ENCODE measurements around the gene LDLRAD3. TPM values are rescaled to one million over a fixed set of nuclear protein-coding genes. Genes with fewer than 3 reads are reported as not detected.
A peak's percentile ranks its signal among the peaks of the same experiment; 100 is the strongest.
"Not testable (repeated sequence)": the region's sequence is repeated elsewhere in the genome, so short reads cannot be mapped to it uniquely, and the experiment has no call there.

The LDLRAD3 gene
- total and polyA plus RNA-seq, 7 donors: 5.9 to 20.7 (median 12.1) TPM

GRCh38 chr11:35906277-35906661, 37.6 kb upstream of the LDLRAD3 start:
- intact Hi-C loops (cut with DNase I): no loop called here
- no peak for DNase-seq
- no peaks in the 10 kb centered on the region for H3K4me1 ChIP-seq
- H3K27me3 ChIP-seq (ENCODE audit: insufficient read depth in 3 of 3, low read length in 2 of 3): no peaks in the 10 kb centered on the region
- peaks cover 12% of the 10 kb centered on the region for H3K9me3 ChIP-seq
- H3K27ac ChIP-seq: no peak overlapping the region
- TF ChIP-seq, protein P1, sequence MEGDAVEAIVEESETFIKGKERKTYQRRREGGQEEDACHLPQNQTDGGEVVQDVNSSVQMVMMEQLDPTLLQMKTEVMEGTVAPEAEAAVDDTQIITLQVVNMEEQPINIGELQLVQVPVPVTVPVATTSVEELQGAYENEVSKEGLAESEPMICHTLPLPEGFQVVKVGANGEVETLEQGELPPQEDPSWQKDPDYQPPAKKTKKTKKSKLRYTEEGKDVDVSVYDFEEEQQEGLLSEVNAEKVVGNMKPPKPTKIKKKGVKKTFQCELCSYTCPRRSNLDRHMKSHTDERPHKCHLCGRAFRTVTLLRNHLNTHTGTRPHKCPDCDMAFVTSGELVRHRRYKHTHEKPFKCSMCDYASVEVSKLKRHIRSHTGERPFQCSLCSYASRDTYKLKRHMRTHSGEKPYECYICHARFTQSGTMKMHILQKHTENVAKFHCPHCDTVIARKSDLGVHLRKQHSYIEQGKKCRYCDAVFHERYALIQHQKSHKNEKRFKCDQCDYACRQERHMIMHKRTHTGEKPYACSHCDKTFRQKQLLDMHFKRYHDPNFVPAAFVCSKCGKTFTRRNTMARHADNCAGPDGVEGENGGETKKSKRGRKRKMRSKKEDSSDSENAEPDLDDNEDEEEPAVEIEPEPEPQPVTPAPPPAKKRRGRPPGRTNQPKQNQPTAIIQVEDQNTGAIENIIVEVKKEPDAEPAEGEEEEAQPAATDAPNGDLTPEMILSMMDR (IDR thresholded peaks at IDR 0.05): no peak
- no peak for ATAC-seq
- no peaks in the 10 kb centered on the region for H3K36me3 ChIP-seq (ENCODE audit: insufficient read depth in 1 of 2, low read depth in 1 of 2)
- no peak overlapping the region for H3K4me3 ChIP-seq
- WGBS, 3 donors: 32 to 76% (median 43%) methylated on average over 2 of the region's 2 CpGs

DNA sequence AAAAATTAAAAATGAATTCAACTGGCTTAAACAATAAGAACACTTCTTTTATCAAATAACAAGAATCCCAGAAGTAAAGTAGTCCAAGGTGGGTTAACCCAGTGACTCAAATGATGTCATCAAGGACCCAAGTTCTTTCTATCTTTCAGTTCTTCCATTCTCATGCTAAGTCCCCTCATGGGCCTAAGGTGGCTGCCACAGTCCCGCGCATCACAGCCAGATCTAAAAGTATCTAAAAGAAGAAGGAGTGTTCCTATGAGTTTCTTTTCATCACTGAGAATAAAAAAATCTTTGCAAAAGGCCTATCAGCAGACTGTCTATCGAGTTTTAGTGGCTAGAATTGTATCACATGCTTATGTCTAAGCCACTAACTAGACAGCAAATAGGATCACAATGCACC, 37.2 kb upstream of the LDLRAD3 start:
- no peak for DNase-seq
- no peak overlapping the region for H3K27ac ChIP-seq
- TF ChIP-seq, protein P1 (IDR thresholded peaks at IDR 0.05): no peak
- H3K4me3 ChIP-seq: no peak overlapping the region
- ATAC-seq: no peak
- peaks cover 11% of the 10 kb centered on the region for H3K9me3 ChIP-seq
- H3K36me3 ChIP-seq (ENCODE audit: insufficient read depth in 1 of 2, low read depth in 1 of 2): no peaks in the 10 kb centered on the region
- no peaks in the 10 kb centered on the region for H3K27me3 ChIP-seq (ENCODE audit: insufficient read depth in 3 of 3, low read length in 2 of 3)
- WGBS, 3 donors: 62 to 95% (median 66%) methylated on average over 3 of the region's 3 CpGs
- peaks cover under 1% of the 10 kb centered on the region for H3K4me1 ChIP-seq
- intact Hi-C loops (cut with DNase I): no loop called here

DNA sequence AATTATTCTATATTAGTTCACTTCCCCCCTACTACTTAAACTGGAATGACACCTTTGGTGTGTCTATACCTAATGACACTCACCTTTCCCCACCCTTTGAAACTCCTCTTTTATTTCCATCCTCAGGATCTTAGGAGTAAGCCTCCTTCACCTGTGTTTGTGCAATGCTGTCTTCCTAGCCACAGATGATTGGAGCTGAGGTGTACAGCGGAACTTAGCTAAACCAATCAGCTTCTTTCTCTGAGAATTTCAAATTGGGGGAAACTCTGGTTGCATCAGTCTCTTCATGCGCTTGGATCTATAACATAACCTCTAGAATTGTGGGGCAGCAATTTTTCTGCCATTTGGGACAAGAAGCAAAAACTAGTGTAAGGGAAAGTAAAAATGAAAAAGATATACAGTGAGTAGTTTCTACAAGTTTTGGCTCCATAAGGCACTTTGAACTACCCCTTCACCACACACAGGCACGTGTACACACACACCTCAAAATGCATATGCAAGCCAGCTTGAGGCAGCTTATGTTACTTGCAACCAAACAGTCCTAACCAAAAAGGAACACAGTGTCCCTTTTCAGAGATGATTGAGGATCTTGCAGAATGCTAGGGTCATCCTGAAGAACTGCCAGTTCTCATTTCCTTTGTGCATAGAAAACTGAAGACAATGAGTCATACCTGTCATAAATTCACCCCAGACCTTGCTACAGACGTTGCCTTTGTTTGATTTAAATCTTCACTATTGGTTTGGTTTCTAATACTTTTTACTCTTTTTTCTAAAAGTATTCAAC, 36.0 kb upstream of the LDLRAD3 start:
- Histone ChIP-seq H3K4me1 (peaks cover 7% of the 10 kb centered on the region), H3K27me3 (ENCODE audit: insufficient read depth in 3 of 3, low read length in 2 of 3) (no peaks in the 10 kb centered on the region), H3K36me3 (ENCODE audit: insufficient read depth in 1 of 2, low read depth in 1 of 2) (no peaks in the 10 kb centered on the region), H3K27ac (no peak overlapping the region), H3K9me3 (no peaks in the 10 kb centered on the region), H3K4me3 (no peak overlapping the region)
- ATAC-seq (peak; percentile 44 to 94 (median 91)), DNase-seq (peak in 1 of 2 donors; percentile 18)
- intact Hi-C loops (cut with DNase I): no loop called here
- 28 to 75% (median 30%) methylated on average over 4 of the region's 4 CpGs for WGBS, 3 donors
- TF ChIP-seq, protein P1 (IDR thresholded peaks at IDR 0.05): no peak

DNA sequence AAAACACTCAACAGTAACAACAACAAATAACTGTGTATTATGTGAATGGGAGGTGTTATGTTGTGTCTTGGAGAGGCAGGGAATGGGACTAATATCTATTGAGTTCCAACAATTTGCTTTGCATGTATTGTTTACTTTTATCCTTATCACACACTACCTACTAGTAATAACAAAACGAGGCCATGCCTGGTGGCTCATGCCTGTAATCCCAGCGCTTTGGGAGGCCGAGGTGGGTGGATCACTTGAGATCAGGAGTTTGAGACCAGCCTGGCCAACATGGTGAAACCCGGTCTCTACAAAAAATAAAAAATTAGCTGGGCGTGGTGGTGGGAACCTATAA, 35.5 kb upstream of the LDLRAD3 start:
- H3K27ac ChIP-seq; DNase-seq; H3K4me3 ChIP-seq; H3K27me3 ChIP-seq (ENCODE audit: insufficient read depth in 3 of 3, low read length in 2 of 3); intact Hi-C loops (cut with DNase I); H3K9me3 ChIP-seq; H3K36me3 ChIP-seq (ENCODE audit: insufficient read depth in 1 of 2, low read depth in 1 of 2): not testable (repeated sequence)
- ATAC-seq: peak in 1 of 4 donors; percentile 23
- 78 to 96% (median 87%) methylated on average over 5 of the region's 5 CpGs for WGBS, 3 donors
- peaks cover 13% of the 10 kb centered on the region for H3K4me1 ChIP-seq

- no peak for DNase-seq
- H3K4me1 ChIP-seq: peaks cover 23% of the 10 kb centered on the region
- TF ChIP-seq, protein P1 (IDR thresholded peaks at IDR 0.05): no peak
- no peak for ATAC-seq
- intact Hi-C loops (cut with DNase I): no loop called here
- H3K27me3 ChIP-seq (ENCODE audit: insufficient read depth in 3 of 3, low read length in 2 of 3): no peaks in the 10 kb centered on the region
- H3K9me3 ChIP-seq: no peaks in the 10 kb centered on the region
- H3K4me3 ChIP-seq: no peak overlapping the region
- H3K36me3 ChIP-seq (ENCODE audit: insufficient read depth in 1 of 2, low read depth in 1 of 2): no peaks in the 10 kb centered on the region
- WGBS, 3 donors: 53 to 75% (median 58%) methylated on average over 3 of the region's 3 CpGs
- no peak overlapping the region for H3K27ac ChIP-seq
These were observed 34.2 kb upstream of the LDLRAD3 start for GRCh38 chr11:35909511-35910265.

Measured in psoas muscle (tissue), 8 donors.